Mucosa of descending colon (tissue), 3 donors: ENCODE data around the gene CCR7. TPM values are rescaled to one million over a fixed set of nuclear protein-coding genes. Genes with fewer than 3 reads are reported as not detected.

Experiments used
- ATAC-seq: fragments of 200-7000 bp; cut with Tn5 transposase; one replicate; pipeline ENCODE4 v1.9.1; 2020; ENCODE audit warnings: mild to moderate bottlenecking, moderate library complexity
- DNase-seq, 3 donors: peaks; one replicate each; pipeline ENCODE4 v3.0.0-alpha.2; 2020
- H3K36me3 ChIP-seq: fragments of 200-600 bp; one replicate; pipeline ENCODE4 v1.8.0; 2021; ENCODE audit warnings: low read depth, mild to moderate bottlenecking
- H3K4me1 ChIP-seq: fragments of 200-600 bp; one replicate; pipeline ENCODE4 v1.8.0; 2021; ENCODE audit warnings: low read depth, mild to moderate bottlenecking
- H3K4me3 ChIP-seq: fragments of 200-600 bp; one replicate; pipeline ENCODE4 v1.8.0; 2021; ENCODE audit warnings: mild to moderate bottlenecking
- H3K9me3 ChIP-seq: fragments of 200-600 bp; one replicate; pipeline ENCODE4 v1.8.0; 2021; ENCODE audit warnings: mild to moderate bottlenecking
- CTCF ChIP-seq: fragments of 200-600 bp; IDR thresholded peaks from one replicate; pipeline ENCODE4 v1.8.0; 2022; ENCODE audit warnings: antibody characterized with exemption, mild to moderate bottlenecking
- intact Hi-C, 2 donors: fragments of 100-400 bp; cut with DNase I in 1 of 2; cut with micrococcal nuclease in 1 of 2; formaldehyde crosslinking; loops; one replicate each; pipeline versions ENCODE4 v1.11.0 to v1.11.1; 2022; cut with DNase I, micrococcal nuclease
- total RNA-seq, 3 donors: library from RNA; stranded (reverse); fragmentation: NEBNext Ultra II Directional in 2 of 3; extraction: Animal tissue kit (Norgen Biotek cat#: 25700) in 2 of 3; gene quantifications; one replicate each; pipeline versions ENCODE4 v1.2.1 to v1.2.4, GENCODE V29; 2021 to 2023
- donor health status: DM: no; HTN: no; CAD: no; lungs with moderate emphysema.
- donor health status: DM: no; HTN: no; CAD: no.
- donor health status: DM: no; HTN: yes; CAD: no.

The CCR7 gene
- total RNA-seq, 3 donors from 2014 or later, result 0.44 to 3.2 (median 0.87) TPM

DNA sequence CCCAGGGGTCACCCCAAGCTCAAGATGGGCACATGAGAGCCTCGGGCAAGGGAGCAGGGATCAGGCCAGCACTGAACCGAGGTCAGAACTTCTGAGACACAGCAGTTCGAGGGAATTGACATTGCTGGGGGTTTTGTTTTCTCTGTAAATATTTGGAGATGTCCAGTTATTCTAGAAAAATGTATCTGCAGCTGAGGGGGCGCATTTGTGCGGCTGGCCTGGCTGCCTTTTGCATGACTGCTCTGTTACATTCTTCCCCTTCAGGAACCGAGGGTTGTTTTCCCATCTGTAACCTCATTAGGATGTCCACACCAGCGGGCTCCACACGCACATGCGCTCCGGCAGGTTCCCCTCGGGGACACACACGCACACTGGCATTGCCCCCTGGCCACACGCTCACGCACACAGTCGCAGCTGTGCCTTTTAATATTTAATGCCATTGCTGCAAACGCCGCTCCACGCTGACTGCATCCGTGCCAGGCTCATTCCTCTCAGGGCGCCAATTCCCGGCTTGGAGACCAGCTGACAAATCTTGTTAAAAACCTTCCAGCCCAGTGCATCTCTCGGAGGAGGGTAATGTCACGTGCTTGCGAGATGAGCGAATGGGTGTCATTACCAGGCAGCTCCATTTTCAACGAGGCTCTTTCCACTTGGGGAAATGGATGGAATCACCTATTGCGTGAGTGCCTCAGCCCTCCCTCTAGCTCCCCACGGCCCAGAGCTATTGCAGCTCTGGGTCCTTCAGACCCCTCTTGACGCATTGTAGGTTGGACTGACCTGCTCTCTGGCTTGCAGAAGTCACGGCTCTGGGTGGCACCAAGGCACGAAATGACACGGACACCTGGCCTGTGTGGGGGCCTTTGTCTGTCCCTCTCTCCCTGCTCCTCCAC is 13.1 kb downstream of the CCR7 start:
- Histone ChIP-seq H3K36me3 (no peaks in the 10 kb centered on the region), H3K4me3 (no peak overlapping the region), H3K9me3 (no peaks in the 10 kb centered on the region), H3K4me1 (peaks cover 13% of the 10 kb centered on the region)
- TF ChIP-seq CTCF, result no peak
- peak; percentile 10 for ATAC-seq
- intact Hi-C loops, result no loop called here
- DNase-seq, result peak in 2 of 3 donors; percentile 16 to 59

DNA sequence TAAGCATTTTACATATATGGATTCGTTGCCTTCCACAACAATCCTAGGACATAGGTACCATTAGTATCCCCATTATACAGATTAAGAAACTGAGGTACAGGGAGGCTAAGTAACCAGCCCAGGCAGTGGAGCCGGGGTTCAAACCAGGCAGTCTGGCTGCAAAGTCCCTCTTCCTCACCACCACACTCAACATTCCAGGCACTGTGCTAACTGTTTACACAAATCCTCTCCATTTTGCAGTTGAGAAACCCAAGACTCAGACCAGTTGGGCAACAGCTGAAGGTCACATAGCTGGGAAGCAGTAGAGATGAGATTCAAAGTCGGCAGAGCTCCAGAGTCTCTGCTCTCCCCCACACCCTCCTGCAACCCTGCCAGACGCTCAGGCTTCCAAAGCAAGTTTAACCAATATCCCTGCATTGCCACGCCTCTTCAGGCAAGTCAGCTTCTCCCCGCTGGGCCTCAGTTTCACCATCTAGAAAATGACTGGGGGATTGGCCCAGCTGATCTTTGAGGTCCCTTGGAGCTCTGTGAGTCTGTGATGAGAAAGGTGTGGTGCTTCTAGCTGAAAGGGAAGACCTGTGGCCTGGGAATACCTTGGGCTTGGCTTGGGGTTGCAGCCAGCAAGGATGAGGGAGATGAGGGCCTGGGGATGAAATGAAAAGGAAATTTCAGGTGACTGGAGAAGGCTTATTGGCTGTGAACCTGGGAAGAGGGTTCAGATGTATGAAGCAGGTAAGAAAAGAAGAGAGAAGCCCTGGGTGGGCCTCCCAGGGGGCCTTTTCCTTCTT is 14.0 kb downstream of the CCR7 start:
- peak; percentile 45 to 71 (median 54) for DNase-seq
- ATAC-seq, result peak; percentile 21
- no peak for TF ChIP-seq CTCF
- no peaks in the 10 kb centered on the region for H3K9me3 ChIP-seq
- H3K4me3 ChIP-seq, result no peak overlapping the region
- intact Hi-C loops, result no loop called here
- H3K36me3 ChIP-seq, result no peaks in the 10 kb centered on the region
- H3K4me1 ChIP-seq, result peaks cover 13% of the 10 kb centered on the region

DNA sequence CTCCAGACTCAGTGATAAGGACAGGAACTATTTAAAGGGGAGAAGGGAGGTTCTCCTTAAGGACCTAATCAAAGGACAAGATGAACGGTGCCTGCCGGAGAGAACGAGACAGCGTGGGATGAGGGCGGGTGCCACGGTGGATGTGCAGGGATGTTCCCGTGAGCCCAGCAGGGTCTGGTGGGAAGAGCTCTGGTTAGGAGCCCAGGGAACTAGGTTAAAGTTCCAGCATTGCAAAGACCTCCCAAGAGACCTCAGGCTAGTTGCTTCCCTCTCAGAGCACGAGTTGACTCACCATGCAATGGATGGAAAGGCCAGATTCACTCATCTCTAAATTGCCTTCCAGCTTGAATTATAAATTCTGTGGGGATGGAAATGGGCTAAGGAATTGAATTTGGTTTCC is 14.7 kb downstream of the CCR7 start:
- intact Hi-C loops, result no loop called here
- no peaks in the 10 kb centered on the region for H3K9me3 ChIP-seq
- H3K4me3 ChIP-seq, result no peak overlapping the region
- no peaks in the 10 kb centered on the region for H3K36me3 ChIP-seq
- H3K4me1 ChIP-seq, result peaks cover 13% of the 10 kb centered on the region
- DNase-seq, result peak; percentile 14 to 58 (median 27)
- ATAC-seq, result peak; percentile 3
- TF ChIP-seq CTCF, result no peak

DNA sequence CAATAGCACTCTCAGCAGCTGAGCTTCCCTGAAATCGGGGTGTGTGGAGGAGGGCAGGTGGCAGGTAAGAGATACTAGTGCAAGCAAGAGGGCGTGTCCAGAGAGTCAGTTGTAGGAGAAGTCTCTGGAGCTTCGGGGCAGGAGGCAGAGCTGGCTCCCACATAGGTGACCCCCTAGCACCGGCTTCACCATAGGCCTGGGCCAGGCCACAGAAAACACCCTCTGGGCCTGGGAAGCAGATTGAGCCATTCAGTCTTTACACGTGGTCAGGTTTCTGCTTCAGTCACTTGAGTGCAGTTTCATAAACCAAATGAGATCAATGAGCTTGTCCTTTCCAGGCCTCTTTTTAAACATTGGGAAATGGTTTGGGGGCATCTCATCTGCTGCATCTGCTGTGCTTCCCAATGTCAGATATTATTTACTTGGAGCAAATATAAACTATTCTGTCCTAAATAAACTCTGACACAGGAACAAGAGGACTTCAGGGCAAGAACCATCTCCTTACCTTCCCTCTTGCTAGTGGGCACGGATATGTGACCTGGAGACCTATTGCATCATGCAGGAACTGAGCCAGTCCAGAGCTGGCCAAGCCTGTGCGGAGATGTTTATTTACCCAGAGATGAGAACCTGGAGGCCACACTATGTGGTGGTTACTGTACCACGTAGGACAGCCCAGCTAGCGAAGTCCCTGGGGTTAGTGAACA is 16.1 kb downstream of the CCR7 start:
- H3K4me3 ChIP-seq, result no peak overlapping the region
- TF ChIP-seq CTCF, result no peak
- H3K36me3 ChIP-seq, result no peaks in the 10 kb centered on the region
- intact Hi-C loops, result no loop called here
- peak; percentile 27 to 45 (median 32) for DNase-seq
- H3K9me3 ChIP-seq, result no peaks in the 10 kb centered on the region
- peaks cover 13% of the 10 kb centered on the region for H3K4me1 ChIP-seq
- peak; percentile 33 for ATAC-seq

- H3K4me3 ChIP-seq, result no peak overlapping the region
- peaks cover 13% of the 10 kb centered on the region for H3K4me1 ChIP-seq
- ATAC-seq, result no peak
- no peaks in the 10 kb centered on the region for H3K36me3 ChIP-seq
- DNase-seq, result no peak
- intact Hi-C loops, result no loop called here
- TF ChIP-seq CTCF, result no peak
- no peaks in the 10 kb centered on the region for H3K9me3 ChIP-seq
Observed at GRCh38 chr17:40548491-40548981, 16.7 kb downstream of the CCR7 start.
